GM21576 (cell line): ENCODE measurements around the gene NAT9.

Source experiments
- ATAC-seq: cut with Tn5 transposase; IDR thresholded peaks from one replicate; pipeline ENCODE4 v1.9.1; 2021; ENCODE audit warnings: mild to moderate bottlenecking, moderate library complexity; ENCODE audit not compliant: unreplicated experiment

The NAT9 gene

DNA sequence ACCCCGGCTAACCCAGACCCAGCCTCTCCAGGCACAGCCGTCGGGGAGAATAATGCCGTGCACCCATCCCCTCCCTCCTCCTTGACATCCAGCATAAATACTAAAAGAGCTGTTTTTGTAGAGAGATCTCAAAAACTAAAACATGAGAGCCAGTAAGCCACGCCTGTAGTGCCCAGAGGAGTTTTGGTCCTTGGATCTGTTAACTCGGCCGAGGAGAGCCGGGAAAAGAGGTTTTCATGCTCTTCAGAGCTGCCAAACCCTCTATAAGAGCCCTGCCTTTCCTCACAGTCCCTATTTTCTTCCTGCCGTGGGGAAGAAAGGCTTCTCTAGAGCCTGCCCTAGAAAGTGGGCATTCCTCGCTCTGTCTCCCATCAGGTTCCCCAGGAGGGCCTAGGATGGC lies 30.2 kb upstream of the NAT9 start:
- ATAC-seq, result no peak

- no peak for ATAC-seq
Observed at GRCh38 chr17:74805591-74805991, 29.4 kb upstream of the NAT9 start.

GRCh38 chr17:74804683-74805082 lies 28.5 kb upstream of the NAT9 start:
- ATAC-seq, result no peak

GRCh38 chr17:74803971-74804370 lies 27.8 kb upstream of the NAT9 start:
- ATAC-seq, result no peak

GRCh38 chr17:74803388-74803930 lies 27.3 kb upstream of the NAT9 start:
- ATAC-seq, result no peak

- ATAC-seq, result no peak
Observed at GRCh38 chr17:74801896-74802295, 25.8 kb upstream of the NAT9 start.

DNA sequence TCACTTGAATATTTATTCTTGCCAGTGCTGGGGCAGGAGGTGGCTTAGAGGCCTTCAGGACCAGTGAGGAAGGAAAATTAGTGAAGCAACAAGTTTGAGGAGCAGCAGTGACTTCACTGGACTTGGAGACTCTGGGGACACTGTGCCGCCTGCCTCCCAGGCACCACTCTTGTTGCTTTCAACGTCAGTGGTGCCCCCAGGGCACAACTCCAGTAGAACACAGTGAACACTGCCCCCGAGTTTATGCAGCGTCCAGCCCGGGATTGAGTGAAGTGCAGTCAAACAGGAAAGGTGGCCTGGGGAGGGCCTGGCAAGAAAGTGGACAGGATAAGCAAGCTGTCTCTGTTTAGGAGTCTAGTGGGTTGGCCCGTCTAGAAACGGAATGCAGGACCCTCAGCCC lies 24.4 kb upstream of the NAT9 start:
- ATAC-seq, result no peak

DNA sequence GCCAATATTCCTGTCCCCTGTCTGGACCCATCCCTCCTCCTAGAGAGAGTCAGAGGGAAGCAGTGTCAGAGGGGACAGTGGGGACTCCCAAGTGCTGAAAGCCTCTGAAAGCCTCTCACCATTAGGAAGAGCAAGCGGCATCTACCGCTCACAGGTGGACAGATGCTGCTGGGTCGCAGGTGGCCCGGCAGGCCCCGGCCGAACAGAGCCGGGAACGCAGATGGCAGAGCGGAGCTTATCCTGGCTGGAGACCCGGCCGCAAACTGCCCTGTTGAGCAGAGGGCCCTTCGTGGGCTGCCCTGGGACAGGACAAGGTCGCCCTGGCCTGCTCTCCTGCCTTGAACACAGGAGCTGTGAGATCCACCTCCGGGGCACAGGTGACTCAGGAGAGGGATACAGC lies 23.0 kb upstream of the NAT9 start:
- no peak for ATAC-seq

DNA sequence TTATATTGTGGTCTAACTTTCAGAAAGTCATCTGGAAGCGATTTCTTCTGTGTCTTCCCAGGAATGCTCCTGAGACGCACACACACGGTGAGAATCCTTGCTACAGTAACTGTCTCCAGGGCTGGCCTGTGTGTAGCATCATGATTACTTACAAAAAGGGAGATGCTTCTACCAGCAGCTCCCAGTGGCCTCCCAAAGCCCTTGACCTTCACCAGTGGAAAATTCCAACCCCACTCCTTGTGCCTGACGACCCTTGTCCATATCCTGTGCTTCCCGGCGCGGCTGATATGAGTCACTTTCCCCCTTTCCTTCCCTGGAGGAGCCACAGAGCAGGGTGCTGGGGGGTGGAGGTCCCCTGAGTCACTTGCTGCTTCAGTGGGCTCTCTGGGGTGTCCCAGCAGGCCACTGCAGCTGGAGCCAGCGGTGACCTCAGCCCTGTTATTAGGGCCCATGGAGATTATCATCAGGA lies 22.1 kb upstream of the NAT9 start:
- no peak for ATAC-seq

DNA sequence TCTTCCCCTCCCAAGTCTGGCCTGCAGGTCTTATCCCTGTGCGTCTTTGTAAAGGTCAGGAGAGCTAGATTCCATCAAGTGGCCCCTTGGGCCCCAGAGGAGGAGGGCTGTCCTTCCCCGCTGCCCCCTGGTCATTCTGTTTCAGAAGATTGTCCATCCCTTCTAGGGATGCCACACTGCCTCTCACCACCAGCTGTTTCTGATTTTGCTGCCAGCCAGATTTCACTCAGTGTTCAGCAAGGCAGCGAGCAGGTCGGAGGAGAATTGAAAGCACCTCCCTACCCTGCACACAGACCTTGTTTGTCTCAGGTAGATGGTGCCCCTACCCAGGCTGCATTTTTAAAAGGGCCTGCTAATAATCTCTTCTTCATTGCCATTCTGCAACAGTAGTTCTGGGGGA lies 21.7 kb upstream of the NAT9 start:
- no peak for ATAC-seq

- no peak for ATAC-seq
Observed at GRCh38 chr17:74796866-74797265, 20.7 kb upstream of the NAT9 start.

DNA sequence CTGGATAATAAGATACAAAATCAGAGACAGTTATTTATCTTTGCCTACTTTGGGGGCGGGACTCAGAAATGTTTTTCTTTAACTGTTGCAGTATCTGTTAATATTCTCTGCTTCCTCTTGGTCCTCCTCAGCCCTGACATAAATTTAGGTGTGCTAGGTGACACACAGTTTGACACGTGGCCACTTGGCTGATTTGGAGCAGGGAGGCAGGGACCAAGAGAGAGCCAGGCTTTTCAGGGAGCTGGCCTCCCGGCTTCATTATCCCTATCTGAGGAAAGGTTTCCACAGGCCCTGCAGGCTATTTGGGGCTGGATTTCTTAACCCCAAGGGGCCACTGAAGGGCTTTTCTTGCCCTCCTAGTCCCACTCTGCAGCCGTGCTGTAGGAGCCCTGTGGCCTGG lies 20.1 kb upstream of the NAT9 start:
- ATAC-seq, result no peak

DNA sequence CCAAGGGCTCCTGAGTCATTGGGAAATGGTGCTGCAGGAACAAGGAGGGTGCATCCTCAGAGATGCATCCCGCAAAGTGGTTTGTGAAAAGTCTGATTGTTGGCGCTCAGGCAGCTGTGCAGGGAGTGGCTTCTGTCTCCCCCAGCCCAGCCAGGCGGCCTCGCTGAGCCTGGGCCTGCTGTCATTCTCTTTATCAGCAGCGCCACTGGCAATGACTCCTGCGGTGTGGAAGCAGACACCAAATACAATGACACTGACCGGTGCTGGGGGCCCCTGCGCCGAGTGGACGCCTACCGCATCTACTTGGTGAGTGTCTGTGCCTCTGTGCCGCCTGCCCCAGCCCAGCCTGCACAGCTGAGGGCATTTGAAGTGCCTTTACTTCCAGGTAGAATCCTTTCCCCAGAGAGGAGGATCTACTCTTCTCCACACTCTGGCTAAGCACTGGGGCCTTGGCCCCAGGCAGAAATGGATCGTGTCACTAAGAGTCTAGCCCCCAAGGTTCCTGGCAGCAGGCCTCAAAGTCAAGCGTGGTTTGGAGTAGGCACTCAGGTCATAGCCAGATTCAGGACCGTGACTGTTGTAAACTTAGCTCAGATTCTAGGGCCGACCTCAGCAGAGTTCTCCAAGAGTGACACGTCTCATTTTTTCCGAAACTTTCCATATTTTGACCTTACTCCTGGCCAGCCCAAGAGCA lies 19.3 kb upstream of the NAT9 start:
- no peak for ATAC-seq

GRCh38 chr17:74792586-74793105 lies 16.5 kb upstream of the NAT9 start:
- no peak for ATAC-seq

GRCh38 chr17:74790161-74791058 lies 14.3 kb upstream of the NAT9 start:
- no peak for ATAC-seq

GRCh38 chr17:74786431-74787055 lies 10.4 kb upstream of the NAT9 start:
- no peak for ATAC-seq

GRCh38 chr17:74785981-74786360 lies 9.8 kb upstream of the NAT9 start:
- ATAC-seq, result no peak

DNA sequence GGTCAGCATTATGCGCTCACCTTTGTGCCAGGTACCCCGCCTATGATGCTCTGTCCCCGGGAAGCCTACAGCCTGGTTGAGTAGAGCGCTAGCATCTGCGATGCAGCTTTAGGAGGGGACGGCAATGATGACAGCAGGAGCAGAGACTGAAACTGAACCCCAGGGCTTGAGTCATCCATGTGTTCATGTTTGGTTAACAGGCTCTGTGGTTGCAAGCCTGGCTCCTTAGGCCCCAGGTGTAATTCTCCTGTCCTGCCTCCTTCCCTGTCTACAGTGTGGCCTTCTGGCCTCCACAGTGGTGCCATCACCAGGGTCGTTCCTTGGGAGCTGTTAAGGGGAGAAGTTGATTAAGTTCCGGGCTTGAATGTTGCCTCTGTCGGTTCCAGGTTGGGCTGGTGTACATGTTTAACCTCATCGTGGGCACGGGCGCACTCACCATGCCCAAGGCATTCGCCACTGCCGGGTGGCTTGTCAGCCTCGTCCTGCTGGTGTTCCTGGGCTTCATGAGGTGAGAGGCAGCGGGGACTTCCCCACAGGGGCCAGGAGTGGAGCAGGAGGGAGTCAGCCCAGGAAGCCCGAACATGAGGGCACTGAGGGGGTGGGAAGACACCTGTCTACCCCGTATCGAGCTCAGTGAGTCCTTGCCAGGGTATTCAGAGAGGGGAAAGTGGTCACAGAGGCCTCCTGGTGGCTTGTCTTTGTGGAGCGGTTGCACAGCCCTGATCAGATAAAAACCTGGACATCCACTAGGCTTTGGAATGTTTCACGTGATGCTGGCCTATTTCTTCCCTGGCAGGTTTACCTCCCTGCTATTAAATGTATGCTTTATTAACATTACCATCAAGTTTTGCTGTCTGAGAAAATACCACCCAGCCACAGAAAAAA lies 9.2 kb upstream of the NAT9 start:
- no peak for ATAC-seq

GRCh38 chr17:74784125-74784810 lies 8.1 kb upstream of the NAT9 start:
- no peak for ATAC-seq

DNA sequence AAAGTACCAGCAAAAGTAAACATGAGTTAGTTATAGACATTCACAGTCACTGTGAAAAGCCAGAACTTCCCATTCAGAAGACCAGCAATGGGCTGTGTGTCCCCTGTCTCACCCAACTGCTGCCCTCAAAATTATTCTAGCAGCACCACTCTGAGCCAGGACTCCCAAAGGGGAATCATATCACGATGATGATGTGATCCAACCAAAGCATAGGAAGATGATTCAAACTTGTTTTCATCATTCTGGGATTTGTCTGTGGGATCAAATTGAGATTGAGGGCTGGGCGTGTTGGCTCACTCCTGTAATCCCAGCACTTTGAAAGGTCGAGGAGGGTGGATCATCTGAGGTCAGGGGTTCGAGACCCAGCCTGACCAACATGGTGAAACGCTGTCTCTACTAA lies 6.4 kb upstream of the NAT9 start:
- no peak for ATAC-seq
